Gastroesophageal sphincter (tissue), 3 donors: ENCODE results near the gene PAIP2B.

Experiments used
- POLR2A ChIP-seq, 2 donors: fragments of 450-650 bp; IDR thresholded peaks; one replicate each; pipeline ENCODE4 v1.6.1; 2017; ENCODE audit warnings: antibody characterized with exemption in 2 of 2, mild to moderate bottlenecking in 2 of 2, moderate library complexity in 1 of 2
- TF ChIP-seq, protein P1 (sequence below), 4 experiments: fragments of 200-600 bp in 2 of 4; fragments of 450-650 bp in 2 of 4; sonication (generic) in 1 of 4; IDR thresholded peaks; one replicate each; pipeline ENCODE4 v1.5.1; 2017 to 2019; ENCODE audit warnings: antibody characterized with exemption in 4 of 4, mild to moderate bottlenecking in 2 of 4, moderate library complexity in 2 of 4

DNA sequence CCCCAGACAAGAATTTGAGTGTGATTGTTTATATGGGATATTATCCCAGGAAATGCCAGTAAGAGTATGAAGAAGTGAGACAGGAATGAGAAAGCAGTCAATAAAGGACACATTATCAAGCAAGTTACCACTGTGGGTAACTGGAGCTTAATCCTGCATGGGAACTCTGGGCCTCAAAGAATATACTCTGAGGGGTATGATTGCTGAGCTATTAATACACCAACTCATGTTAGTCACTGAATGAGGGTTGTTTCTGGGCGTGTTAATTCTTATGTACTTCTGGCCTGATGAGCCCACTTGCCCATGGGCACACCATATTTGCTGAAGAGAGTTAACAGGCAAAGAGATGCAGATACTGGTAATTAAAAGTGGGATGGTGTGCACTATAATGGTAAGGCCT lies 26.6 kb upstream of the PAIP2B start:
- no peak for TF ChIP-seq POLR2A (IDR thresholded peaks at IDR 0.05)
- TF ChIP-seq, protein P1, sequence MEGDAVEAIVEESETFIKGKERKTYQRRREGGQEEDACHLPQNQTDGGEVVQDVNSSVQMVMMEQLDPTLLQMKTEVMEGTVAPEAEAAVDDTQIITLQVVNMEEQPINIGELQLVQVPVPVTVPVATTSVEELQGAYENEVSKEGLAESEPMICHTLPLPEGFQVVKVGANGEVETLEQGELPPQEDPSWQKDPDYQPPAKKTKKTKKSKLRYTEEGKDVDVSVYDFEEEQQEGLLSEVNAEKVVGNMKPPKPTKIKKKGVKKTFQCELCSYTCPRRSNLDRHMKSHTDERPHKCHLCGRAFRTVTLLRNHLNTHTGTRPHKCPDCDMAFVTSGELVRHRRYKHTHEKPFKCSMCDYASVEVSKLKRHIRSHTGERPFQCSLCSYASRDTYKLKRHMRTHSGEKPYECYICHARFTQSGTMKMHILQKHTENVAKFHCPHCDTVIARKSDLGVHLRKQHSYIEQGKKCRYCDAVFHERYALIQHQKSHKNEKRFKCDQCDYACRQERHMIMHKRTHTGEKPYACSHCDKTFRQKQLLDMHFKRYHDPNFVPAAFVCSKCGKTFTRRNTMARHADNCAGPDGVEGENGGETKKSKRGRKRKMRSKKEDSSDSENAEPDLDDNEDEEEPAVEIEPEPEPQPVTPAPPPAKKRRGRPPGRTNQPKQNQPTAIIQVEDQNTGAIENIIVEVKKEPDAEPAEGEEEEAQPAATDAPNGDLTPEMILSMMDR (IDR thresholded peaks at IDR 0.05), result no peak
